HG03565 (cell line): ENCODE measurements around the gene TTC3.
"Not testable (repeated sequence)": the region's sequence is repeated elsewhere in the genome, so short reads cannot be mapped to it uniquely, and the experiment has no call there.

Experiments used
- ATAC-seq: cut with Tn5 transposase; IDR thresholded peaks from one replicate; pipeline ENCODE4 v1.9.1; 2021; ENCODE audit warnings: mild to moderate bottlenecking, moderate library complexity; ENCODE audit not compliant: unreplicated experiment

TTC3 gene

DNA sequence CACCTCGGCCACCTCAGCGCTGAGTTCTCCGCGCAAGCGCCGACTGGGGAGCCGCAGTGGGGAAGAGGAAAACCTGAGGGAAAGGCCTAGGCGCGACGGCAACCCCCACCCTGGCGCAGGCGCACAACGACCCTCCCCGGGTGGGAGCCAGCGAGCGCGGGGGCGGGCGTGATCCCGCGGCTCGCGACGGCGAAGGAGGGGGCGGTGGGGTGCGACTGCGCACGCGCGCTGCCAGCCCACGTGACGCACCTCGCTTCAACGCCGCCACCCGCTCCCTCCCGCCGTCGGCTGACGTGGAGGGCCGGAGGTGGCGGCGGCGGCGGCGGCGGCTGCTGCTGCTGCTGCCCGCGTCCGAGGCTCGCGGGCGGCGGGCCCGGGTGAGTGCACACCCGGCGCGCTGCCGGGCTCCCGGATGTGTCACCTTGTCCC is at the start of gene TTC3, which contains the start of gene PIGP:
TTC3 (plus strand) TSS at position 267 of the 429 bp plus-strand sequence. CDS start 14,004 bp downstream, outside the sequence.
PIGP (minus strand) TSS at position 84 of the 429 bp plus-strand sequence. CDS start 556 bp downstream, outside the sequence.
- ATAC-seq = peak; percentile 57

GRCh38 chr21:37026499-37026898 is 46.6 kb upstream of the TTC3 start:
- ATAC-seq = no peak

DNA sequence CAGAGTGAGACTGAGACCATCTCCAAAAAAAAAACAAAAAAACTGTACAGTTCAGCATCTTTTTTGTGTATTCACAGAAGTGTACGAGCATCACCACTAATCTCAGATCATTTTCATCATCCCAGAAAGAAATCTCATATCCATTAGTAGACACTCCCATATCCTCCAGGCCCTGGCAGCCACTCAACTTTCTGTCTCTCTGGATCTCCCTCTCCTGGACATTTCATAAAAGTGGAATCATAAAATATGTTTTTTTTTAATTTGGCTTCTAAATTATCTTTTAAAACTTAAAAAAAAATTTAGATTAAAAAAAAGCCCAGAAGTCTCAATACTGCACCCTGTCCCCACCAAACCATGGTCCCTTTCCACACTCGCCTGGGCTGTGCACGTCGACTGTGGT is 44.5 kb upstream of the TTC3 start:
- ATAC-seq = no peak

DNA sequence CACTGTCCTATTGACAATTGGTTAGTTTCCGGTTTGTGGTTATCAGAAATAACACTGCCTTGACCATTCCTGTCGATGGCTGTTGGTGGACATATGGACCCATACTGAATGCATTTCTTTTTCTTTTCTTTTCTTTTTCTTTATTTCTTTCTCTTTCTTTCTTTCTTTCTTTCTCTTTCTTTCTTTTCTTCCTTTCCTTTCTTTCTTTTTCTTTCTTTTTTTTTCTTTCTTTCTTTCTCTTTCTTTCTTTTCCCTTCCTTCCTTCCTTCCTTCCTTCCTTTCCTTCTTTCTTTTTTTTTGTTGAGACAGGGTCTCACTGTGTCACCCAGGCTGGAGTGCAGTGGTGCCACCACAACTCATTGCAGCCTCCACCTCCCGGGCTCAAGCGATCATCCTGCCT is 42.2 kb upstream of the TTC3 start:
- ATAC-seq = no peak

- ATAC-seq = no peak
Observed at GRCh38 chr21:37032293-37032692, 40.8 kb upstream of the TTC3 start.

GRCh38 chr21:37032877-37033471 is 40.1 kb upstream of the TTC3 start:
- ATAC-seq = no peak

DNA sequence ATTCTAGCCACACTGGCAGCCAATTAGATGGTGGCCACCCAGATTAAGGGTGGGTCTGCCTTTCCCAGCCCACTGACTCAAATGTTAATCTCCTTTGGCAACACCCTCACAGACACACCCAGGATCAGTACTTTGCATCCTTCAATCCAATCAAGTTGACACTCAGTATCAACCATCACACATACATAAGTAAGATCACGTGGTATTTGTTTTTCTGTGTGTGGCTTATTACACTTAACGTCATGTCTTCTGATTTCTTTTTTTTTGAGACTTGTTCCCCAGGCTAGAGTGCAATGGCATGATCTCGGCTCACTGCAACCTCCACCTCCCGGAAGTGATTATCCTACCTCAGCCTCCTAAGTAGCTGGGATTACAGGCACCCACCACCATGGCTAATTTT is 38.7 kb upstream of the TTC3 start:
- ATAC-seq = not testable (repeated sequence)

- ATAC-seq = no peak
Observed at GRCh38 chr21:37036177-37036576, 36.9 kb upstream of the TTC3 start.

GRCh38 chr21:37039411-37040075 is 33.5 kb upstream of the TTC3 start:
- ATAC-seq = no peak

- ATAC-seq = no peak
Observed at GRCh38 chr21:37040212-37040611, 32.8 kb upstream of the TTC3 start.

GRCh38 chr21:37041706-37042271 is 31.3 kb upstream of the TTC3 start:
- ATAC-seq = no peak

GRCh38 chr21:37043818-37044217 is 29.2 kb upstream of the TTC3 start:
- ATAC-seq = no peak

GRCh38 chr21:37044643-37045042 is 28.4 kb upstream of the TTC3 start:
- no peak for ATAC-seq

DNA sequence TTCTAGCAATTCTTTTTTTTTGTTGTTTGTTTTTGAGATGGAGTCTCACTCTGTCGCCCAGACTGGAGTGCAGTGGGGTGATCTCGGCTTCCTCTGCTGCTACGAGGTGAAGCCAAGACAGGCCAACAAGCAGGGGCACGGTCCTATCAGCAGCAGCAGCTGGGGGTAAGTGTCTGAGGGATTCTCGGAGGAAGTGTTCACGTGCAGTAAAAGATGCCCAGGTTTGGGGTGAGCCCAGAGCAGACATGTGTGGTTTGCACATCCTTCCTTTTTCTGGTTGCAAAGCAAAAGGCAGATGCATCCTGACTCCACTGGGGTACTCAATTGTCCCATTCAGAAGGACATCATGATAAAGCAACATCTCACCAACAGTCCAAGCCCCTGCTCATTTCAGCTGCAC is 27.9 kb upstream of the TTC3 start:
- no peak for ATAC-seq

DNA sequence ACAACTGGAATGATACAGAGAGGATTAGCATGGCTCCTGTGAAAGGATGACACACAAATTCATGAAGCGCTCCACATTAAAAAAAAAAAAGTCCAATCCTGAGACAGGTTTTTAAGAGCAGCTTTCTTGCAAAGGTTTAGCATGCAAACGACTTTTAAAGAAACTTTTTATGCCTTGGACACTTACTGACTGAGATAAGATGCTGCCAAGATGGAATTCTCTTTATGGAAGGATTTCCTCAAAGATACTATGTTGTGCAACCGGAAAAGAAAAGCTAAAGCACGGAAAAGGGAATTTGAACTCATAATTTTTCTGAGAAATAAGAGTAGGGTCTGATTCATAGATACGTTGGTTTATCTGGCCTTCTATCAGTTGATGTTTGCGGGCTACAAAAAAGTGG is 27.5 kb upstream of the TTC3 start:
- ATAC-seq = no peak

DNA sequence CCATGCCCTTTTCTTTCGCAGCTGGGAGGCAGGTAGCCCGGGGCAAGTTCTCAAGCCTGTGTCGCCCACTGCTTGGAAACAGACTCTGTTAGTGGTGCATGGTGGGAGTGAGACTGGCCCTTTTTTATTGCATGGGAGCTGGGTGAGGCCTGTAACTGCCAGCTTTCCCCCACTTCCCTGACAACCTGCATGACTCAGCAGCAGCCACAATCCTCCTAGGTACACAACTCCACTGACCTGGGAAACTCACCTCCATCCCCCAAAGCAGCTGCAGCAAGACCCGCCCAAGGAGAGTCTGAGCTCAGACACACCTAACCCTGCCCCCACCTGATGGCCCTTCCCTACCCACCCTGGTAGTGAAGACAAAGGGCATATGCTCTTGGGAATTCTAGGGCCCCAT is 26.0 kb upstream of the TTC3 start:
- ATAC-seq = no peak

DNA sequence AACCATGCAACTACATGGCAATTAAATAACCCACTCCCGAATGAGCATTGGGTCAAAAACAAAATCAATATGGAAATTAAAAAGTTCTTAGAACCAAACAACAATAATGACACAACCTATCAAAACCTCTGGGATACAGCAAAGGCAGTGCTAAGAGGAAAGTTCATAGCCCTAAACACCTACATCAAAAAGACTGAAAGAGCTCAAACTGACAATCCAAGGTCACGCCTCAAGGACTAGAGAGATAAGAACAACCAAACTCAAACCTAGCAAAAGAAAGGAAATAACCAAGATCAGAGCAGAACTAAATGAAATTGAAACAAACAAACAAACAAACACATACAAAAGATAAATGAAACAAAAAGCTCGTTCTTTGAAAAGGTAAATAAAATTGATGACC is 23.3 kb upstream of the TTC3 start:
- ATAC-seq = not testable (repeated sequence)

DNA sequence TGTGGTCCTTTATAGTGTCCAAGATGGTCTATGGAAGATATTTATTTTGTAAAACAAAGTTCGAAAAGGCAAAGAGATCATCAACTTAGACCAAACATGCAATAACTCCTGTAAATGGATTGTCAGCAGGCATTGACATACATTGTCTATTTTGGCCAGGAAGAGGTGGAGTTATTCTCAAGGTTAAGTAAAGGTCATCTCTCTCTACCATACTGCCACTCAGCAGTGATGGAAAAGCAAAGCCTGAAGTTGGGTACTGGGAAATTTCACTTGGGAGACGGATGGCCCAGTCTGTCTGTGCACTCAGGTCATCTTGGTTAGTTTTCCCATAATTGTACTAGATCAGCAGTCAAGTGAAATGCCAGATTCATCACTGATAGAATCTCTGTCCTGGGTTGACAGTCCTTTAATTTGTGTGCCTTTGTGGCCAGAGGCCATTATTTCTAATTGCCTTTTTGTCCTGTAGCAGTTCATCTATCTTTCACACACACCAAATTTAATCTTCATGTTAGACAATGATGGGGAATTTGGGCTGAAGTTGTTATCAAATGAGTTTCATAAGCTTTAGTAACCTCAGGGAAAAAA is 17.7 kb upstream of the TTC3 start:
- ATAC-seq = no peak

DNA sequence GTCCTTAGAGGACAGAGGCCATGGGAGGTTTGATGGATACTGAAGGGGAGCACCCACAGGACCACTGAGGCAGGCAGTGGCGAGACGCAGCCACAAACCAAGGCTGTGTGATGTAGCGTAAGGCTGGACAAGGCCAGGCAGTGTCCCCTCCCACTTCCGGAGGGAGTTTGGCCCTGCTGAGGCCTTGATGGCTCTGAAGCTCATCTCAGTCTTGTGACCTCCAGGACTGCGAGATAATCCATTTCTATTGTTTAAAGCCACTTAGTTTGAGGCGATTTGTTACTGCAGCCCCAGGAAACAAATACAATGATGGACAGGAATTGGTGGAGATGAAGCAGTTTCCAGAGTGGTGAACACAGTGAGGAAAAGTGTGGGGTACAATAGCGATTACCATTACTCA is 15.4 kb upstream of the TTC3 start:
- no peak for ATAC-seq

- ATAC-seq = no peak
Observed at GRCh38 chr21:37058261-37058660, 14.8 kb upstream of the TTC3 start.

DNA sequence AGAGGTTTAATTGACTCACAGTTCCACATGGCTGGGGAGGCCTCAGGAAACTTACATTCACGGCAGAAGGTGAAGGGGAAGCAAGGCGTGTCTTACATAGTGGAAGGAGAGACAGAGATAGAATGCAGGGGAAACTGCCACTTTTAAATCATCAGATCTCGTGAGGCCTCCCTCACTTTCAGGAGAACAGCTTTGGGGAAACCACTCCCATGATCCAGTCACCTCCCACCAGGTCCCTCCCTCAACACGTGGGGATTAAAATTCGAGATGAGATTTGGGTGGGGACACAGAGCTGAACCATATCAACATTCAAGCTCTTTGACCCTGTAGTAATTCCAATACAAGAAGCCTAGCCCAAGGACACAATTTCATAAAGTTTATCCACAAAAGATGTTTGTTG is 13.9 kb upstream of the TTC3 start:
- ATAC-seq = no peak

DNA sequence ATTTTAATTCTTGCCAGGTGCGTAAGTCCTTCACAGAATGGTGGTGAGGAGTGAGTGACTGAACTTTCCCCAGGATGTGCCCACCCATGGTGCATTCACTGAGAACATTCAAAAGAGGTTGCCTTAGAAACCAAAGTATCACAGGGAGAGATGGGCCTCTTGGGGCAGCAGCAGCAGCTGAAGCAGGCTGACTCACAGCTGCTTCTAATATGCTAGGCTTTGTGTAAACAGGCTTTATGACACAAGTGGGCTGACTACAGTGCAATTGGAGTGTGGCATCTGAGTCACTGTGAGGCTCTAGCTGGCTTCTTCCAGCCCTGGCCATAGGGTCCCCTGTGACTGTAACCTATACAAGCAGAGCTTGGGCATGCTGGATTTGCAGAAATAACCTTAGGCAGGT is 12.8 kb upstream of the TTC3 start:
- no peak for ATAC-seq
